HepG2 (cell line): Measurements from ENCODE around the gene PBX1. TPM values are rescaled to one million over a fixed set of nuclear protein-coding genes. Genes with fewer than 3 reads are reported as not detected.

ENCODE experiments used
- GZF1 ChIP-seq: sonication (generic); formaldehyde crosslinking; IDR thresholded peaks from 2 replicates; pipeline ENCODE4 v1.5.1; 2020; ENCODE audit warnings: mild to moderate bottlenecking, missing genetic modification reagents
- RBAK ChIP-seq: sonication (generic); formaldehyde crosslinking; IDR thresholded peaks from 2 replicates; pipeline ENCODE4 v1.5.1; 2020; ENCODE audit warnings: mild to moderate bottlenecking, missing genetic modification reagents
- ZIK1 ChIP-seq: sonication (generic); formaldehyde crosslinking; IDR thresholded peaks from 2 replicates; pipeline ENCODE4 v1.5.0; 2020; ENCODE audit warnings: mild to moderate bottlenecking, low read depth, missing genetic modification reagents, borderline replicate concordance
- ZNF501 ChIP-seq: sonication (generic); formaldehyde crosslinking; IDR thresholded peaks from 2 replicates; pipeline ENCODE4 v1.5.1; 2020; ENCODE audit warnings: mild to moderate bottlenecking, moderate library complexity, missing genetic modification reagents
- polyA plus RNA-seq, 8 experiments: library from polyadenylated mRNA; depleted of rRNA in 3 of 8; stranded (reverse) in 7 of 8; unstranded in 1 of 8; fragments of >200 nt; fragmentation: Illumina TruSeq in 4 of 8; extraction: Trizol in 4 of 8; gene quantifications; 2 replicates each; pipeline versions ENCODE4 v1.2.1 to v1.2.3, GENCODE V29; 2011 to 2016; ENCODE audit warnings: low read depth in 4 of 8, missing spikeins in 1 of 8, mixed read lengths in 1 of 8; ENCODE audit not compliant: insufficient read depth in 1 of 8
- total RNA-seq, 5 experiments: library from RNA; depleted of rRNA; stranded (reverse); fragments of >200 nt; fragmentation: Illumina TruSeq; extraction: Trizol; gene quantifications; 2 replicates each; pipeline ENCODE4 v1.2.3, GENCODE V29; 2016; ENCODE audit warnings: low read depth in 1 of 5
- TF ChIP-seq, protein P1 (sequence below): sonication (generic); formaldehyde crosslinking; IDR thresholded peaks from 2 replicates; pipeline ENCODE4 v1.5.1; 2020; ENCODE audit warnings: mild to moderate bottlenecking, missing genetic modification reagents, moderate library complexity
- TF ChIP-seq, protein P2 (sequence below): sonication (generic); formaldehyde crosslinking; IDR thresholded peaks from 2 replicates; pipeline ENCODE4 v1.4.0; 2020; ENCODE audit warnings: missing genetic modification reagents

PBX1 gene
- total and polyA plus RNA-seq, 2 of the 13 experiments (the other 11 are each of a cell fraction or from before 2014, with no cell fraction given): 0.24 TPM; not detected in 1

DNA sequence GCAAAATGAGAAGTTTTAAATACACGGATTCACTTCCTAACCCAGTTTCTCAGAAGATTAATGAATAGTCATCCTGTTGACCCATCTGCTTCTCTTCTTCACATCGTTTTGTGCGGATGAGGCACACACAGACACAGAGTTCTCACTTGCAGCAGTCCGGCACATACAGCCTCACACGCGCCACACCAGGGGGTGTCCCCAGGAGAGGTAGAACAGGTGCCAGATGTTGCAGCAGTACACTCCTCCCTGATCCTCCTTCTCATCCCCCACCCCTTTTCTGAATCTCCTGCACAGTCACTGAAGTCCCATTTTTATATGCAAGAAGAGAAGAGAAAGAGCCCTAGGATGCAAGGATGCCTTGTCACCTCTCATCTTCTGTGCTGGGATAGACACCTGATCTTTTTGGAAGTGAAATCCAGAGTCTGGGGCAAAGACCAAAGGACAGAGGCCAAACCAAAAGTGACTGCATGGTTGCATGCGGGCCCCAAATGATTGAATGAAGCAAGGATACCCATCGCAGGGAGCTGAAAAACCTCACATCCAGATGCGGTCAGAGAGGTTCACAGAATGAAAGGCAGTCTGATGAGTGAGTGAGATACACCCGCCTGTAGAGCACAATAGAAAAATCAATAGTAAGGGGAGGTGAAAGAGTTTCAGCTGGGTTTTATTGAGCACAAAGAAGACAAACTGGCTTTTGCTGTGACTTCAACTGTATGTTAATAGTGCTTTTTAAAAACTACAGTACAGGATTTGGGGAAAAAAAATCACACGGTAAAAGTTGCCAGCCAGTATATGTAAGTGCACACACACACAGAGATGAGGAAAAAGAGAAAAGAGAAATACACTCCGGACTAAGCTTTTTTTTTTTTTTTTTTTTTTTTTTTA lies 28.9 kb downstream of the PBX1 start (continued):
- TF ChIP-seq, protein P1, sequence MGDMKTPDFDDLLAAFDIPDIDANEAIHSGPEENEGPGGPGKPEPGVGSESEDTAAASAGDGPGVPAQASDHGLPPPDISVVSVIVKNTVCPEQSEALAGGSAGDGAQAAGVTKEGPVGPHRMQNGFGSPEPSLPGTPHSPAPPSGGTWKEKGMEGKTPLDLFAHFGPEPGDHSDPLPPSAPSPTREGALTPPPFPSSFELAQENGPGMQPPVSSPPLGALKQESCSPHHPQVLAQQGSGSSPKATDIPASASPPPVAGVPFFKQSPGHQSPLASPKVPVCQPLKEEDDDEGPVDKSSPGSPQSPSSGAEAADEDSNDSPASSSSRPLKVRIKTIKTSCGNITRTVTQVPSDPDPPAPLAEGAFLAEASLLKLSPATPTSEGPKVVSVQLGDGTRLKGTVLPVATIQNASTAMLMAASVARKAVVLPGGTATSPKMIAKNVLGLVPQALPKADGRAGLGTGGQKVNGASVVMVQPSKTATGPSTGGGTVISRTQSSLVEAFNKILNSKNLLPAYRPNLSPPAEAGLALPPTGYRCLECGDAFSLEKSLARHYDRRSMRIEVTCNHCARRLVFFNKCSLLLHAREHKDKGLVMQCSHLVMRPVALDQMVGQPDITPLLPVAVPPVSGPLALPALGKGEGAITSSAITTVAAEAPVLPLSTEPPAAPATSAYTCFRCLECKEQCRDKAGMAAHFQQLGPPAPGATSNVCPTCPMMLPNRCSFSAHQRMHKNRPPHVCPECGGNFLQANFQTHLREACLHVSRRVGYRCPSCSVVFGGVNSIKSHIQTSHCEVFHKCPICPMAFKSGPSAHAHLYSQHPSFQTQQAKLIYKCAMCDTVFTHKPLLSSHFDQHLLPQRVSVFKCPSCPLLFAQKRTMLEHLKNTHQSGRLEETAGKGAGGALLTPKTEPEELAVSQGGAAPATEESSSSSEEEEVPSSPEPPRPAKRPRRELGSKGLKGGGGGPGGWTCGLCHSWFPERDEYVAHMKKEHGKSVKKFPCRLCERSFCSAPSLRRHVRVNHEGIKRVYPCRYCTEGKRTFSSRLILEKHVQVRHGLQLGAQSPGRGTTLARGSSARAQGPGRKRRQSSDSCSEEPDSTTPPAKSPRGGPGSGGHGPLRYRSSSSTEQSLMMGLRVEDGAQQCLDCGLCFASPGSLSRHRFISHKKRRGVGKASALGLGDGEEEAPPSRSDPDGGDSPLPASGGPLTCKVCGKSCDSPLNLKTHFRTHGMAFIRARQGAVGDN (CRISPR knock-in tag): no peak
- TF ChIP-seq, protein P2, sequence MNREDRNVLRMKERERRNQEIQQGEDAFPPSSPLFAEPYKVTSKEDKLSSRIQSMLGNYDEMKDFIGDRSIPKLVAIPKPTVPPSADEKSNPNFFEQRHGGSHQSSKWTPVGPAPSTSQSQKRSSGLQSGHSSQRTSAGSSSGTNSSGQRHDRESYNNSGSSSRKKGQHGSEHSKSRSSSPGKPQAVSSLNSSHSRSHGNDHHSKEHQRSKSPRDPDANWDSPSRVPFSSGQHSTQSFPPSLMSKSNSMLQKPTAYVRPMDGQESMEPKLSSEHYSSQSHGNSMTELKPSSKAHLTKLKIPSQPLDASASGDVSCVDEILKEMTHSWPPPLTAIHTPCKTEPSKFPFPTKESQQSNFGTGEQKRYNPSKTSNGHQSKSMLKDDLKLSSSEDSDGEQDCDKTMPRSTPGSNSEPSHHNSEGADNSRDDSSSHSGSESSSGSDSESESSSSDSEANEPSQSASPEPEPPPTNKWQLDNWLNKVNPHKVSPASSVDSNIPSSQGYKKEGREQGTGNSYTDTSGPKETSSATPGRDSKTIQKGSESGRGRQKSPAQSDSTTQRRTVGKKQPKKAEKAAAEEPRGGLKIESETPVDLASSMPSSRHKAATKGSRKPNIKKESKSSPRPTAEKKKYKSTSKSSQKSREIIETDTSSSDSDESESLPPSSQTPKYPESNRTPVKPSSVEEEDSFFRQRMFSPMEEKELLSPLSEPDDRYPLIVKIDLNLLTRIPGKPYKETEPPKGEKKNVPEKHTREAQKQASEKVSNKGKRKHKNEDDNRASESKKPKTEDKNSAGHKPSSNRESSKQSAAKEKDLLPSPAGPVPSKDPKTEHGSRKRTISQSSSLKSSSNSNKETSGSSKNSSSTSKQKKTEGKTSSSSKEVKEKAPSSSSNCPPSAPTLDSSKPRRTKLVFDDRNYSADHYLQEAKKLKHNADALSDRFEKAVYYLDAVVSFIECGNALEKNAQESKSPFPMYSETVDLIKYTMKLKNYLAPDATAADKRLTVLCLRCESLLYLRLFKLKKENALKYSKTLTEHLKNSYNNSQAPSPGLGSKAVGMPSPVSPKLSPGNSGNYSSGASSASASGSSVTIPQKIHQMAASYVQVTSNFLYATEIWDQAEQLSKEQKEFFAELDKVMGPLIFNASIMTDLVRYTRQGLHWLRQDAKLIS (CRISPR knock-in tag): no peak
- TF ChIP-seq ZNF501 (CRISPR knock-in tag): no peak
- TF ChIP-seq ZIK1 (CRISPR knock-in tag): no peak
- TF ChIP-seq RBAK (CRISPR knock-in tag): no peak
- TF ChIP-seq GZF1: no peak
